SK-N-SH (cell line): ENCODE results near the gene VASH2. TPM values are rescaled to one million over a fixed set of nuclear protein-coding genes. Genes with fewer than 3 reads are reported as not detected.

Source experiments
- CHD2 ChIP-seq: fragments of 150-350 bp; IDR thresholded peaks from 2 replicates; pipeline ENCODE4 v1.6.1; 2018; ENCODE audit warnings: low read length; ENCODE audit not compliant: partially characterized antibody
- ELF1 ChIP-seq: IDR thresholded peaks from 2 replicates; pipeline ENCODE4 v1.4.0; 2012
- EZH2phosphoT487 ChIP-seq: fragments of 200-600 bp; sonication (generic); IDR thresholded peaks from 2 replicates; pipeline ENCODE4 v1.6.1; 2017; ENCODE audit warnings: low read depth, mixed run types, mild to moderate bottlenecking, antibody characterized with exemption, moderate library complexity, borderline replicate concordance
- FOSL2 ChIP-seq: IDR thresholded peaks from 2 replicates; pipeline ENCODE4 v1.4.0; 2012; ENCODE audit warnings: low read depth, mild to moderate bottlenecking, moderate library complexity, borderline replicate concordance
- MEF2A ChIP-seq: IDR thresholded peaks from 2 replicates; pipeline ENCODE4 v1.4.0; 2012; ENCODE audit warnings: low read depth, borderline replicate concordance
- NFIC ChIP-seq: IDR thresholded peaks from 2 replicates; pipeline ENCODE4 v1.4.0; 2012; ENCODE audit warnings: borderline replicate concordance
- RAD21 ChIP-seq: IDR thresholded peaks from 2 replicates; pipeline ENCODE4 v1.6.1; 2012; ENCODE audit warnings: mild to moderate bottlenecking, low read length
- SIN3A ChIP-seq: IDR thresholded peaks from 2 replicates; pipeline ENCODE4 v1.6.1; 2012; ENCODE audit warnings: low read depth, mild to moderate bottlenecking, low read length, moderate library complexity, borderline replicate concordance
- SMC3 ChIP-seq: IDR thresholded peaks from 2 replicates; pipeline ENCODE4 v1.6.1; 2012; ENCODE audit warnings: low read depth, low read length, improper control_type of control experiment
- TAF1 ChIP-seq: IDR thresholded peaks from 2 replicates; pipeline ENCODE4 v1.6.1; 2012; ENCODE audit warnings: low read depth, mild to moderate bottlenecking, low read length, moderate library complexity, borderline replicate concordance
- polyA plus RNA-seq, 3 experiments: library from polyadenylated mRNA; depleted of rRNA; stranded (reverse); fragments of >200 nt; gene quantifications; 2 replicates each; pipeline ENCODE4 v1.2.3, GENCODE V29; 2012
- TF ChIP-seq, protein P1 (sequence below): IDR thresholded peaks from 2 replicates; pipeline ENCODE4 v1.6.1; 2012; ENCODE audit warnings: mild to moderate bottlenecking, low read depth, low read length, moderate library complexity
- TF ChIP-seq, protein P2 (sequence below): IDR thresholded peaks from 2 replicates; pipeline ENCODE4 v1.4.0; 2012; ENCODE audit warnings: low read depth, borderline replicate concordance
- TF ChIP-seq, protein P3 (sequence below): IDR thresholded peaks from 2 replicates; pipeline ENCODE4 v1.4.0; 2012; ENCODE audit warnings: low read depth, borderline replicate concordance
- TF ChIP-seq, protein P4 (sequence below): IDR thresholded peaks from 2 replicates; pipeline ENCODE4 v1.4.0; 2012; ENCODE audit warnings: low read depth
- TF ChIP-seq, protein P5 (sequence below): fragments of 200-600 bp; sonication (generic); IDR thresholded peaks from 2 replicates; pipeline ENCODE4 v1.6.1; 2017; ENCODE audit warnings: antibody characterized with exemption, mild to moderate bottlenecking, moderate library complexity

VASH2 gene
- polyA plus RNA-seq, 1 of the 3 experiments (the other 2 are of a cell fraction) = 0.41 TPM

DNA sequence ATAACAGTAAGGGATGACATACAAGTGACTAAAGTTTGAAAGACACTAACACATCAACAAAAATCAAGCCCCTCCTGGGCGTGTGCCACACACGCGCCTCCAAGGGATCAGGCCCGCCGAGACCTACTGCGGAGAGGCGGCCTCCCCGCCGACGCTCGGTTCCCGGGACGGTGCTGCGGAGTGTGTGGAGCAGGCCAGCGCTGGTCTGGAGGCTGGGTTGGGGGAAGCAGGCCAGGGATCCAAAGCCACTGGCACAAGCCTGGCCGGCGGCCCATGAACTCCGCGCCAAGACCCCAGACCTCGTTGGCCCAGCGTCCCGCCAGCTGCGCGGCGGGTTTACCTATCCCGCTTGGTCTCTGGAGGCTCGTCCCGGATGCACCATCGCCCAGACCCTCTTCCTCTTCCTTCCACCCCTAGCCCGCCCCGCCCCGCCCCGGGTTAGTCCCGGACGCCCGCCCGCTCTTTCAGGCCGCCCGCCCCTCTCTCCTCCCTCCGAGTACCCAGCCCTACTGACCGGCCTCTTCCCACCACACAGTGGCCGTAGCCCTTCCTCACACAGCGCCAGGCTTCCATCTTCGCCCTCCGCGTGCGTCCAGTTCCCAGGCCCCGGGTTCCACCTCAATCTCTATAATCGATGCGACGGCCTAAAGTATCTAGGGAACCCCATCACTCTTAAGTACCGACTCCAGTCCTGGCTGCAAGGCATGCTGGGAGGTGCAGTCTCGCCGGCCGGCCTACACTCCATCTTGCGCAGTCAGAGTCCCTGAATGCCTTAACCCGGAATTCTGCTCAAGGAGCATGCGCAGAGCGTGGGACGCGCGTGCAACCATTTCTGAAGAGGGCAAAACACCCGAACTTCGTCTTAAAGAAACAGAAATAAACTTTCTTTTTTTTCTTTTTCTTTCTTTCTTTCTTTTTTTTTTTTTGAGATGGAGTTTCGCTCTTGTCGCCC, 65.0 kb downstream of the VASH2 start, which contains the start of gene ANGEL2 (continued):
- TF ChIP-seq, protein P1, sequence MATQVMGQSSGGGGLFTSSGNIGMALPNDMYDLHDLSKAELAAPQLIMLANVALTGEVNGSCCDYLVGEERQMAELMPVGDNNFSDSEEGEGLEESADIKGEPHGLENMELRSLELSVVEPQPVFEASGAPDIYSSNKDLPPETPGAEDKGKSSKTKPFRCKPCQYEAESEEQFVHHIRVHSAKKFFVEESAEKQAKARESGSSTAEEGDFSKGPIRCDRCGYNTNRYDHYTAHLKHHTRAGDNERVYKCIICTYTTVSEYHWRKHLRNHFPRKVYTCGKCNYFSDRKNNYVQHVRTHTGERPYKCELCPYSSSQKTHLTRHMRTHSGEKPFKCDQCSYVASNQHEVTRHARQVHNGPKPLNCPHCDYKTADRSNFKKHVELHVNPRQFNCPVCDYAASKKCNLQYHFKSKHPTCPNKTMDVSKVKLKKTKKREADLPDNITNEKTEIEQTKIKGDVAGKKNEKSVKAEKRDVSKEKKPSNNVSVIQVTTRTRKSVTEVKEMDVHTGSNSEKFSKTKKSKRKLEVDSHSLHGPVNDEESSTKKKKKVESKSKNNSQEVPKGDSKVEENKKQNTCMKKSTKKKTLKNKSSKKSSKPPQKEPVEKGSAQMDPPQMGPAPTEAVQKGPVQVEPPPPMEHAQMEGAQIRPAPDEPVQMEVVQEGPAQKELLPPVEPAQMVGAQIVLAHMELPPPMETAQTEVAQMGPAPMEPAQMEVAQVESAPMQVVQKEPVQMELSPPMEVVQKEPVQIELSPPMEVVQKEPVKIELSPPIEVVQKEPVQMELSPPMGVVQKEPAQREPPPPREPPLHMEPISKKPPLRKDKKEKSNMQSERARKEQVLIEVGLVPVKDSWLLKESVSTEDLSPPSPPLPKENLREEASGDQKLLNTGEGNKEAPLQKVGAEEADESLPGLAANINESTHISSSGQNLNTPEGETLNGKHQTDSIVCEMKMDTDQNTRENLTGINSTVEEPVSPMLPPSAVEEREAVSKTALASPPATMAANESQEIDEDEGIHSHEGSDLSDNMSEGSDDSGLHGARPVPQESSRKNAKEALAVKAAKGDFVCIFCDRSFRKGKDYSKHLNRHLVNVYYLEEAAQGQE = 0 out of 2 replicates have a peak, but pooled peaks have one; percentile 24
- TF ChIP-seq SIN3A (peak; percentile 50; the same call in 1 of the 2 replicates), SMC3 (no peak), TAF1 (peak; percentile 48; the same call in 1 of the 2 replicates), EZH2phosphoT487 (no peak), ELF1 (peak; percentile 95), CHD2 (no peak), FOSL2 (no peak), RAD21 (no peak), NFIC (no peak), MEF2A (no peak)
- TF ChIP-seq, protein P2, sequence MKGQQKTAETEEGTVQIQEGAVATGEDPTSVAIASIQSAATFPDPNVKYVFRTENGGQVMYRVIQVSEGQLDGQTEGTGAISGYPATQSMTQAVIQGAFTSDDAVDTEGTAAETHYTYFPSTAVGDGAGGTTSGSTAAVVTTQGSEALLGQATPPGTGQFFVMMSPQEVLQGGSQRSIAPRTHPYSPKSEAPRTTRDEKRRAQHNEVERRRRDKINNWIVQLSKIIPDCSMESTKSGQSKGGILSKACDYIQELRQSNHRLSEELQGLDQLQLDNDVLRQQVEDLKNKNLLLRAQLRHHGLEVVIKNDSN = no peak
- TF ChIP-seq, protein P3, sequence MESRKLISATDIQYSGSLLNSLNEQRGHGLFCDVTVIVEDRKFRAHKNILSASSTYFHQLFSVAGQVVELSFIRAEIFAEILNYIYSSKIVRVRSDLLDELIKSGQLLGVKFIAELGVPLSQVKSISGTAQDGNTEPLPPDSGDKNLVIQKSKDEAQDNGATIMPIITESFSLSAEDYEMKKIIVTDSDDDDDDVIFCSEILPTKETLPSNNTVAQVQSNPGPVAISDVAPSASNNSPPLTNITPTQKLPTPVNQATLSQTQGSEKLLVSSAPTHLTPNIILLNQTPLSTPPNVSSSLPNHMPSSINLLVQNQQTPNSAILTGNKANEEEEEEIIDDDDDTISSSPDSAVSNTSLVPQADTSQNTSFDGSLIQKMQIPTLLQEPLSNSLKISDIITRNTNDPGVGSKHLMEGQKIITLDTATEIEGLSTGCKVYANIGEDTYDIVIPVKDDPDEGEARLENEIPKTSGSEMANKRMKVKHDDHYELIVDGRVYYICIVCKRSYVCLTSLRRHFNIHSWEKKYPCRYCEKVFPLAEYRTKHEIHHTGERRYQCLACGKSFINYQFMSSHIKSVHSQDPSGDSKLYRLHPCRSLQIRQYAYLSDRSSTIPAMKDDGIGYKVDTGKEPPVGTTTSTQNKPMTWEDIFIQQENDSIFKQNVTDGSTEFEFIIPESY = no peak
- TF ChIP-seq, protein P4, sequence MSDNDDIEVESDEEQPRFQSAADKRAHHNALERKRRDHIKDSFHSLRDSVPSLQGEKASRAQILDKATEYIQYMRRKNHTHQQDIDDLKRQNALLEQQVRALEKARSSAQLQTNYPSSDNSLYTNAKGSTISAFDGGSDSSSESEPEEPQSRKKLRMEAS = peak; percentile 65
- TF ChIP-seq, protein P5, sequence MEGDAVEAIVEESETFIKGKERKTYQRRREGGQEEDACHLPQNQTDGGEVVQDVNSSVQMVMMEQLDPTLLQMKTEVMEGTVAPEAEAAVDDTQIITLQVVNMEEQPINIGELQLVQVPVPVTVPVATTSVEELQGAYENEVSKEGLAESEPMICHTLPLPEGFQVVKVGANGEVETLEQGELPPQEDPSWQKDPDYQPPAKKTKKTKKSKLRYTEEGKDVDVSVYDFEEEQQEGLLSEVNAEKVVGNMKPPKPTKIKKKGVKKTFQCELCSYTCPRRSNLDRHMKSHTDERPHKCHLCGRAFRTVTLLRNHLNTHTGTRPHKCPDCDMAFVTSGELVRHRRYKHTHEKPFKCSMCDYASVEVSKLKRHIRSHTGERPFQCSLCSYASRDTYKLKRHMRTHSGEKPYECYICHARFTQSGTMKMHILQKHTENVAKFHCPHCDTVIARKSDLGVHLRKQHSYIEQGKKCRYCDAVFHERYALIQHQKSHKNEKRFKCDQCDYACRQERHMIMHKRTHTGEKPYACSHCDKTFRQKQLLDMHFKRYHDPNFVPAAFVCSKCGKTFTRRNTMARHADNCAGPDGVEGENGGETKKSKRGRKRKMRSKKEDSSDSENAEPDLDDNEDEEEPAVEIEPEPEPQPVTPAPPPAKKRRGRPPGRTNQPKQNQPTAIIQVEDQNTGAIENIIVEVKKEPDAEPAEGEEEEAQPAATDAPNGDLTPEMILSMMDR = no peak
